ENCODE data around the gene POLR3E.
"Not testable (repeated sequence)": the region's sequence is repeated elsewhere in the genome, so short reads cannot be mapped to it uniquely, and the experiment has no call there.

Gene POLR3E

DNA sequence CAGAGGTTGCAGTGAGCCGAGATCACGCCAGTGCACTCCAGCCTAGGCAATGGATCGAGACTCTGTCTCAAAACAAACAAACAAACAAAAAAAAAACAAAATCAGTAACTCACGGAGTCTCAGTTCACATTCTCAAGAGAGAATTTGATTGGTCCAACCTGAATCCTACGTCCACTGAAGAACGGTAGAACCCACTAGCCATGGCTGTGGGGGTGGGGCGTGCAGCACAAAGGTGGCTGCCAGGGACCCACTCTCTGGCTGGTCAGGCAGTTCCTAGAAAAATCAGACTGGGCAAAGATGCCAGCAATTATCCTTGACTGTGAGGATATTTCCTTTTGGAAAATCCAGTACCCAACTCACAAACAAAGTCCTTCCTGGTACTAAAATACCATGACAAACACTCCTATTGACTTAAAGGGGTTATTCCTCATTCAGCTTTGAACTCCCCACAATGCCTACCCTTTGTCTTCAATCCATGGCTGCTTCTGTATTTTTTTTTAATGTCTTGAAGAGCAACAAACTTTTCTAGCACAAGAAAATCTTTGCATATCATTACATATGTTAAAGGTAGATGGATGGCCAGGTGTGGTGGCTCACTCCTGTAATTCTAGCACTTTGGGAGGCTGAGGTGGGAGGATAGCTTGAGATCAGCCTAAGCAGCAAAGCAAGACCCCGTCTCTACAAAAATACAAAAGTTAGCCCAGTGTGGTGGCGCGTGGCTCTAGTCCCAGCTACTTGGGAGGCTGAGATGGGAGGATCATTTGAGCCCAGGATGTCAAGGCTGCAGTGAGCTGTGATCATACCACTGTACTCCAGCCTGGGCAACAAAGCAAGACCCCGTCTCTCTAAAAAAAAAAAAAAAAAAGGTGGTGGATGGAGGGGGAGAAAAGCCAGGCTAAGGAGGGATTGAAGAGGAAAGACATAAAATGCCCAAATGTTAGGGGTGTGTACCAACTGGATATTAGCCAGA, 3.8 kb upstream of the POLR3E start:
- no peak for DNase-seq

DNA sequence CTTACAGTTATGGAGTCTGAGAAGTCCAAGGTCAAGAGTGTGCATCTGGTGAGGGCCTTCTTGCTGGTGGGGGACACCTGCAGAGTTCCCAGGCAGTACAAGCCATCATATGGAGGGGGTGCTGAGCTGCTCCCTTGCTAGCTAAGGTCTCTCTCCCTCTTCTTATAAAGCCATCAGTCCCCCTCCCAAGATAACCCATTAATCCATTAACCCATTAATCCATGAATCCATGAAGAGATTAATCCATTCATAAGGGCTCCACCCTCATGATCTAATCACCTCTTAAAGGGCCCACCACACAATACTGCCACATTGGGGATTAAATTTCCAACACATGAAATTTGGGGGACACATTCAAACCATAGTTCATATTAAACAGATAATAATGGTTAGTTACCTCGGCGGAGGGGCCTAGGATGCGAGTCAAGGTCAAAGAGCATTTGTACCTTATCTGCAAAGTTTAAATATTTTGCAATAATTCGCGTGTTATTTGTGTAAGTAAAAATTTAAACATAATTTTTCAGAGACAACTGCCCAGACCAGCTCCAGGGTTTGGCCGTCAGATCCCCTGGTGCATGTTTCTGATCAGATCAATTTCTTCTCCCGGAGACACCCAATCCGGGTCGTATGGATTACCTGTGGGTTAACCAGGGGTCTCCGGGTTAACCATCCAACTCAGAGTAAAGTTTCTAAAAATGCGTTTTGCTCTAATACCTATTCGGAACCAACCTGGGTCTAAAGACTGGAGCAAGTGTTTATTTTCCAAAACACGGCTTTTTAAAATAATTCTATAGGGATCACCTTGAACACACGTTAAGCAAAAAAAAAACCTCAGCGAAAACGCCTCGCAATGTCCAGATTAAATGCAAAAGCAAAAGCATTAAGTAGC, 740 bp upstream of the POLR3E start:
- DNase-seq: no peak

DNA sequence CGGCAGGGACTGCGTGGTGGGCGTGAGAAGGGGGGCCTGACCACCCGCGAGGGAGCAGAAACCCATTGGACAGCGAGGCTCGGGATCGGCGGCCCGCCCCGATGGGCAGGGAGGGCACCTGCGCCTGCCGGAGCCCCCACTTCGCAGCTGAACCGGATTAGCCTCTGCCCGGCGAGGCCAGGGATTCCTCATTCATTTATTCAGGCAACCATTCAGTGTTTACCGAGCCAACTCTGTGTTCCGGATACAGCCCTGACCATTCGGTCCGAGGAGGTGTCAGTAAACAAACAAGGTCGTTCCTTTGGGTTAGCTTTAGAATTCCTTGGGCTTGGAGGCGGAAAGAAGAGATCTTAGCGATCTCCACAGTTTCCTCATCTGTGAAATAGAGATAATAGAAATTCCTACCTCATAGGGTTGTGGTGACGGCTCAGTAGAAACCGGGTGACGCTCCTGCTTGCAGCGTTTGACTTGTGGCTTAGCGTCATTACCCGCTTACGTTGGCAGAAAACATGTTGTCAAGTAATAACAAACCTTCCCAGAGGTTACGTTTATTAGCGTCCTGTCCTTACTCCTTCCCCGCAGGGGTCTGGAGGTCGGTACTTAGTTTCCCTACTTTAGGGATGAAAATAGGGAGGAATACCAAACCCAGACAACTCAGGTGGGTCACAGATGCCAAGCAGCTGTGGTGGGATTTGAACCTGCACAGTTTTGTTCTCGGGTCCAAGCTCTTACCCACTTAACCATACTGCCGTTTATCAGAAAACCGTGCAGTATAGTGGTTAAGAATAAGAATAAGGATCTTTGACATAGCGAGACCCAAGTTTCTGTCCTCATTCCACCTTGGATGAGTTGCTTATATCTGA, 893 bp downstream of the POLR3E start:
- peak; percentile 58 to 65 for DNase-seq

DNA sequence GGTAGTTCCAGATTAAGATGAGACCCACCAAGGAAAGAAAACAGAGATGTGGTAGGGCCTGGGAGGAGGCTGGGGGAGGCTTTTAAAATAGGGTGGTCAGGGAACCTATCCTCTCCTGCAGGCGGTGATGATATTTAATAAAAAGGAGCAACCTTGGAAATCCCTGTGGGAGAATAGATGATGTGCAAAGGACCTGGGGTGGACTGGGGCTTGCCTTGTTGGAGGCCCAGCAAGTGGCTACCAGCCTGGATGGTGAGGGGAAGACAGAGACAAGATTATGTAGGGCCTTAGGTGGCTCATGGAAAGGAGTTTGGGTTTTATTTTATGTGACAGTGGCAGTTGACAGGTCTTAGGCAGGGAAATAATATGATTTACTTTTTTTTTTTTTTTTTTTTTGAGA, 1.8 kb downstream of the POLR3E start:
- DNase-seq: no peak

DNA sequence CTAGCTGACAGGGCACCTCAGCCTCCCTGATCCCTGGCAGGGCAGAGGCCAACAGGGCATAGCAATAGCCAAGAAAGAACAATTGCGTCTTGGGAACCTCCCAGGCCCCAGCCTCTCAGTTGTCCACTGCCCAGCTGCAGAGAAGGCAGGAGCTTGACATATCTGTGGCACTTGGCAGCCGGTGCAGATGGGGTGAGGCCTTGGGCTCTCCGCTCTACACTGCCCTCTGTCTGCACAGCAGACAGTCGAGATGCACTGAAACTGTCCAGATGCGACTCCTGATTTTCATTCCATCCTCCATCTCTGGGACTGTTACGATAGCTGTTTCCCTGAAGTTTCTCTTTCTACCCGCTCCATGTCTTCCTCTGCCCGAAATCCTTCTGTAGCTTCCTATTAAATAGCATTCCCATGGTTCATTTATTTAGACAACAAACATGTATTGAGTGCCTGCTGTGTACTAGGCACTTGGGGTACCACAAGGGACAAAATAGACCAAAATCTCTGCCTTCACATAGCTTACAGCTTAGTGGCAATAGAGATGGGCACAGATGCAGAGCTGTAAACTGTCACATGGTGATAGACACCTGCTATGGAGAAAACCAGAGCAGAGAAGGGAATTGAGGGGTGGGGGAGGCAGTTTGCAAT, 3.3 kb downstream of the POLR3E start:
- peak; percentile 29 to 31 for DNase-seq

DNA sequence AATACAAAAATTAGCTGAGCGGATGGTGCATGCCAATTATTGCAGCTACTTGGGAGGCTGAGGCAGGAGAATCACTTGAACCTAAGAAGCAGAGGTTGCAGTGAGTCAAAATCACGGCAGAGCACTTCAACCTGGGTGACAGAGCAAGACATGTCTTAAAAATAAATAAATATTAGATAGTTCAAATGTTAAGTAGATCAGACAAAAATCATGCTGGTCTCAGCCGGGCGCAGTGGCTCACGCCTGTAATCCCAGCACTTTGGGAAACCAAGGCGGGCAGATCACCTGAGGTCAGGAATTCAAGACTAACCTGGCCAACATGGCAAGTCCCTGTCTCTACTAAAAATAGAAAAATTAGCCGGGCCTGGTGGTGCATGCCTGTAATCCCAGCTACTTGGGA, 4.2 kb downstream of the POLR3E start:
- DNase-seq: not testable (repeated sequence)

DNA sequence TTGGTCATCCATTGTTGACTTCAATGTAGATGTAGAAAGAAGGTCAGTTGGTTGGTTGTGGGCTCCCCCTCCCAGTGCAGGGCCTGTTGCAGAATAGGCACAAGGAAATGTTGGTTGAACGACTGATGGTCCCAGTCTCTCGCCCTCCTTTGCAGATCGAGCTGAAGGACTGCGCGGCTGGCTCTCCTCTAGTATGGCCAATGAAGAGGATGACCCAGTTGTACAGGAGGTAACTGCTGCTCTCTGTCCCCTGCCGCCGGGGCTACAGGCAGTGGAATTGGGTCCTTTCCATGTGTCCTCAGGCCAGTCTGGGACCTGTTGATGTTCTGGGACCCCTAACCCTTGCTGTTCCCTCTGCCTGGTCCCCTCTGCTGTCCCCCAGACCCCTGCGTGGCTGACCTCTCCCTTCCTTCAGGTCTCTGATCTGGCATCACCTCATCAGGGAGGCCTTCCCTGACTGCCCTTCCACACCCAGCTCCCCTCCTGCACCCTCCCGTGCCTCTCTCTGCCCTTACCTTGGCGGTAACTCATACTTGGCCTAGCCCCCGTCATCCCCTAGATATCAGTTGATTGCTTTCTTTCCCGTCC, 5.7 kb downstream of the POLR3E start:
- no peak for DNase-seq

DNA sequence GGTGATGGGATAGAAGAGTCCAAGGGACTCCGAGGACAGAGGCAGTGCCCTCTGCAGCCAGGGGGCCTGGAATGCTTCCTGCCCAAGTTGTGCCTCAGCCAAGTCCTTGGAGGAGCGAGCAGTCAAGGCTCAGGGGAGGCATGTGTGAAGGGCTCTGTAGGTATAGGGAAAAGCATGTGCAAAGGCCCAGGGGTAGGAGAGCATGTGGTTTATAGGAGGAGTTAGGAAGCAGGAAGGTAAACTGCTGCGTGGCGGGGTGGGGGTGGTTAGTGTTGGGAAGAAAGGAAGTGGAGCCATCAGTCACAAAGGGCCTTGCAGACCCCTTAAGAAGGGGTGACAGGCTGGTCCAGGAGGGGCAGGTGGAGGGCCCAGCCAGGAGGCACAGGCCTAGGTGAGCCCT, 7.2 kb downstream of the POLR3E start:
- no peak for DNase-seq

DNA sequence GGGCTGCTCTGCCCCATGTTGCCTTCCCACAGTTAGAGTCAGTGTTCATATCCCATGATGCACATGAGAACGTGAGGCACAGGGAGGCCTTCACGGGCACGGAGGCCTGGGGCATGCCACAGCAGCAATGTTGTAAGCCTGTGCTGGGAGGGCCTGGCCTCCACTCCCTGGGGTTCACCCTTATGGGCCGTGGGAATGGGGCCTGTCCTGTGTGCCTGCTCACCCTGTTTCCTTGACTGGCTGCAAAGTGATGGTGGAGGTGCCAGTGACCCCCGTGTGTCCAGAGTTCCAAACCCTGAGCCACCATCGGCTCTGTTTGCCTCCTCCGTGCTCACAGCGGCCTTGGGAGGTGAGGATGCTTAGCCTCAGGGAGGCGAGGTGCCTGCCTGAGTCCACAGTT, 9.6 kb downstream of the POLR3E start:
- no peak for DNase-seq

DNA sequence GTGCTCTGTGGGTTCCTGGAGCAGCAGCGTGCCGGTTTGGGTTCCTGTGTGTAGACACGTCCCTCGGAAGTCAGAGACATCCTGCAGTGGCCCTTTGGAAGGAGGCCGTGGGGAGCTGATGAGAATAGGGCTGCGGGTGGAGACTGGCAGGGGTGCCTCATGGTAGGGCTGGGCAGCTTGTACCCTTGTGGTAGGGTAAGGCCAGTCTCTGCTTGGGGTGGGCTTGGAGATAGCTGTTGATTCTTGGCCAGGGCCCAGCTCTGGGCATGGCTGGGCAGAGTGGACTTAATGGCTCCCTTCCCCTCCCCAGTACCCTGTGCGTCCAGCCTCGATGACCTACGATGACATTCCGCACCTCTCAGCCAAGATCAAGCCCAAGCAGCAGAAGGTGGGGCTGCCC, 10.6 kb downstream of the POLR3E start:
- DNase-seq: no peak

DNA sequence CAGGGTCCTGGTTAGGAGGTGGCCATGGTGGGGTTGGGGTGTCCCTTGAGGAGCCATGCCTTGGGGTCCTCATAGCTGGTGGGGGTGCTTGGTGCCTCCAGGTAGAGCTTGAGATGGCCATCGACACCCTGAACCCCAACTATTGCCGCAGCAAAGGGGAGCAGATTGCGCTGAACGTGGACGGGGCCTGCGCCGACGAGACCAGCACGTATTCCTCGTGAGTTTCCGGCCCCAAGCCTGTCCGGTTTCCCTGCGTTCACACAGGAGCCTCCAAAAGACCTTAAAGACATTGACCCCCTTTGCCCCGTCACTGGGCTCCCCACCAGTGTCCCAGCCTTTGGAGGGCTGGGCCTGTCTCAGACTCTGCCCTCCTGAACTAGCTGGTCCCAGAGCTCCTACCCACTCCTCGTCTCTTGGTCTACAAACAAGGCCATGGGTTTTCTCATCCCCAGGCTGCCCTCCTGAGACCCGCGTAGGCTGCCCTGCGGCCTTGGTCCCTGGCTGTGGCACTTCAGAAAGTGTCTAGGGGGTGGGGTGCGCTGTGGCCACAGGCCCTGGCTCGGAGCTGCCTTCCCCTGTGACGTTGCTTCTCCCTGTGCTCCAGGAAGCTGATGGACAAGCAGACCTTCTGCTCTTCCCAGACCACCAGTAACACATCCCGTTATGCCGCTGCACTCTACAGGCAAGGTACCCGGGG, 11.8 kb downstream of the POLR3E start:
- DNase-seq: no peak

DNA sequence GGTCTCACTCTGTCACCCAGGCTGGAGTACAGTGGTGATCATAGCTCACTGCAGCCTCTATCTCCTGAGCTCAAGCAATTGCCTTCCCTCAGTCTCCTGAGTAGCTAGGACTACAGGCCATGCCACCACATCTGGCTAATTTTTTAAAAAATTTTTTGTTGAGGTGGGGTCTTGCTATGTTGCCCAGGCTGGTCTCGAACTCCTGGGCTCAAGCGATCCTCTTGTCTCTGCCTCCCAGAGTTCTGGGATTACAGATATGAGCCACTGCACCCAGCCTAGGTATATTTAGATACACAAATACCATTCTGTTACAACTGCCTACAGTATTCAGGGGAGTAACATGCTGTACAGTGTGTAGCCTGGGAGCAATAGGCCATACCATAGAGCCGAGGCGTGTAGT, 14.3 kb downstream of the POLR3E start:
- no peak for DNase-seq

DNA sequence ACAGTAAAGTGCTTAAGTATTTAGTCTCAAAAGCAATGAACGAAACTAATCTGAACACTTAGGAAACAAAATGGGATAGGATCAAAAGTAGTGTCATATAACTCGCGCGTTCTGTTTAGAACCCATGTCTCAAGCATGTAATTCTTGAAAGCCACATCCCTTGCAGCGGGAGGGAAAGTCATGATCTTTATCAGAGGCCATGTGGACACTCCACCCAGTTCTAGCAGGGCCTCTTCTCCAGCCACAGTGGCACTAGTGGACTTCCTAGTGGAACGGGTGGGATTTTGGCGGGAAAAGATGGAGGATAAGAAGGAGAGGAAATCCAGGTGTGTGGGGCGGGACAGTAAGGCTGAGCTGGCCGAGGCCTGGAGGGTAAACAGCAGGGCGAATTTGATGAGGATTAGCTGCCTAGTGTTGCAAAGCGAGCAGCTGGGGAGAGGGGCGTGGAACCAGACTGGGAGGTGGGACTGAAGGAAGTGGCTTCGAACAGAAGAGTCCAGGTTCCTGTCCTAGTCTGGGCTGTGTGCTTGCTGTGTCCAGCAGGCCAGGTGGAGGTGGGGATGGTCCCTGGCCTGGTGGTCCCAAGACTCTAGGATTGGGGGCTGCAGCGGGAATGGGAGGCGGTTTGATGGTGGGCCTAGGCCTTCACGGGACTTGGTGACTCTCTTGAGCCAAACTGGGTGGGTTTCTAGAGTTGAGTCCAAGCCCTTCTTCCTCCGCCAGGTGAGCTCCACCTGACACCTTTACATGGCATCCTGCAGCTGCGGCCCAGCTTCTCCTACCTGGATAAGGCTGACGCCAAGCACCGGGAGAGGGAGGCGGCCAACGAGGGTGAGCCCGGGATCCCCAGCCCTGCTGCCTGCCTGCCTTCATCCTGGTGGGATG, 15.9 kb downstream of the POLR3E start:
- DNase-seq: no peak

DNA sequence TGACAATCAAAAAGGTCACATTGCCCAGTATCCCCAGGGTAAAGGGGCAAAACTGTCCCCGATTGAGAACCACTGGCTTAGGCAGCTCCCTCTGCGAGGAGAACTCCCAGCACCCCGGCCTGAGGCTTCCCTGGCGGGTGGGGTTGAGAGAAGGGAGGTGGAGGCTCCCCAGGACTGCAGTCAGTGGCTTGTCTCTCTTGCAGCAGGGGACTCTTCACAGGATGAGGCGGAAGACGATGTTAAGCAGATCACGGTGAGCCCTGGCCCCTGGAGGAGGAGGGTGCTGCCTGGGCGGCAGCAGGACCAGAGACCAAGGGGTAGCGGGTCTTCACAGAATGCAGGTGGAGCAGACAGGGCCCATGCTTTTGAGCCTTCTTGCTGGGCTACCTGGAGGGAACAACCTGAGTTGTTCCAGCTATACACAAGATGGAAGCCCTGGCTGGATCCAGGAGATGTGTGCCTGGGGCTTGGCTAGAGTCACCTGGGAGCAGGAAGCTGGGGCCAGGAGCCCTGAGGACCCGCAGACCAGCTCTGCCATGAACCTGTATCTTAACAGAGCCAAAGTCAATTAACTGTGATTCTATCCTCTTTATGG, 16.8 kb downstream of the POLR3E start:
- no peak for DNase-seq

DNA sequence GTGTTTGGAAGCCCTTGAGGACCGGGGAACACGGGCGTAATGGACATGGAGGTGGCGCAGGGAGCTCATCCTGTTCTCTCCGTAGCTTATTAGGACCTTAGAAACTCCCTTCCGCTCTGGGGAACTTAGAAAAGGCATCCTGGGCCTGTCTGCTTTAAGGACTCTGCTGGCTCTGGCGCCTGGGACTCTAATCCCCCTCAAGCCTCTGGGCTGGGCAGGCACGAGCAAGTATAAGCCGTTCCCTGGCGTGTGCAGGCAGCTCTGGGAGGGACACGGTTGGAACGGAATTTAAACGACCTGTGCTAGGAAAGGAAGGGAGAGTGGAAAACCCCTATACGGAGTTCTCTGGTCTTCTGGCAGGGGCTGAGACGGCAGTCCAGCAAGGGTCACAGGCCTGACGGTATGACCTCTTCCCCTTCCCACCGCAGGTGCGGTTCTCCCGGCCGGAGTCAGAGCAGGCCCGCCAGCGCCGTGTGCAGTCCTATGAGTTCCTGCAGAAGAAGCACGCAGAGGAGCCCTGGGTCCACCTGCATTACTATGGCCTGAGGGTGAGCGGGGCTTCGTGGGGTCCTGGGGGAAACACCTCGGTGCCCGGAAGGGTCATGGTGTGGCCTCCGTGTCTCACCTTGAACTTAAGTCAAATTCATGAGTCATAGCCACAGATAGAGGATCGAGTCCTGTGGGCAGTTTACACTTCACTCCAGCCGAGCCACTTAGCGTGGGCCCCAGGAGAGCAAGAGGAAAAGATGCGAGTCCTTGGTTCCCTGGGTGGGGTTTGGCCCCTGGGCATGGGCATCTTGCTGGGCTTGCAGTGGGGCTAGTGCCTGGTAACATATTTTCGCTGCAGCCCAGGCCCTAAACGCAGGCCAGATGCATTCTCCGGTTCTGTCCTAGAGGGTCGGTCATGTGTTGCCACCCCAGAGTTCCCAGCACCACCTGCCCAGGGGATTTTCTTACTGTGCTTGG, 17.7 kb downstream of the POLR3E start:
- DNase-seq: no peak

DNA sequence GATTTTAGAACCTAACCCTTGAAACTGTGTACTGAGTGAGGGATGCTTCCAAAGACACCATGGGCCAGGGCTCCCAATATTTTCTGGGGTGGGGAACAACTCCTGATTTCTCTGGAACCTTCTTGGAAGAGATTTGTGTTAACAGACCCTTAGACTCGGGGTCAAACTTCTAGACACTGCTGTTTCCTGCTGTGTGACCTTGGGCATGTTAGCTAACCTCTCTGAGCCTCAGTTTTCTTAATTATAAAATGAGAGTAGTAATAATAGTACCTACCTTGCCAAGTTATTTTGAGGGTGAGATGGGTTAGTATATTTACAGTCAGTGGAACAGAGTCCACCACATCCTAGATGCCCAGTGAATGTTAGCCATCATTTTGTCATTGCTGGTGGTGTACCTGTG, 18.8 kb downstream of the POLR3E start:
- no peak for DNase-seq

DNA sequence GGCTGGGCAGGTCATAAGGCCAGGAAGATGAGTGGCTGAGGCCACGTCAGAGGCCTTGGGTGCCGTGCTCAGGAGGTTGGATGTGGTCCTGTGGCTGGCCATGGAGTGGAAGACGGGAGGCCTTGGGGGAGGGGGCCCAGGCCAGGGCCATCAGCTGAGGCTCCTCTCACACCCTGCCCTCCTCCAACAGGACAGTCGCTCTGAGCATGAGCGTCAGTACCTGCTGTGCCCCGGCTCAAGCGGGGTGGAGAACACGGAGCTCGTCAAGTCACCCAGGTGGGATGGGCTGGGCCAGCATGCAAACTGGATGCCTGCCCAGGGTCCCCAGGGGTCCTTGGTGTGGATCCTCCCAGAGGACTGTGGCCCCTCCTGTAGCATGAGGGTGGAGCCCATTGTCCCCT, 19.2 kb downstream of the POLR3E start:
- DNase-seq: no peak

DNA sequence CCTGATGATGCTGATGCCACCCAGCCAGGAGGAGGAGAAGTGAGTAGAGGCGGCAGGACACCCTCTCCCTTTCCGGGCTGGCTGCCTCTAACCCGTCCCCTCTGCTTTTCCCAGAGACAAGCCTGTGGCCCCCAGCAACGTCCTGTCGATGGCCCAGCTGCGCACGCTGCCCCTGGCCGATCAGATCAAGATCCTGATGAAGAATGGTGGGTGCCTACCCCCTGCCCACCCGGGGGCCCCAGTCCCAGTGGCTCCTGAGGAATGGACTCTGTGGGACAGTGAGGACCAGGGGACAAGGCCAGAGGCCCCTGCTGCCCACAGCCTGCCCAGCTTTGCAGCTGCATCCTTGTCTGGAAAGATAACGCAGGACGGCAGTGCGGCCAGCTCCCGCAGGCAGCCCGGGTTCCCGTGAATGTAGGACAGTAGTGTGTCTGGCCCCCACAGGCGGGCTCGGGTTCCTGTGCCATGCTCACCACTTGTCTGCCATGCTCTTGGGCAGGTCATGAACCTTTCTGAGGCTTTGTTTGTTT, 19.9 kb downstream of the POLR3E start:
- DNase-seq: no peak
